Esophagus squamous epithelium (tissue), 5 donors: ENCODE measurements around the gene CCDC85C. TPM values are rescaled to one million over a fixed set of nuclear protein-coding genes. Genes with fewer than 3 reads are reported as not detected.

Source experiments
- DNase-seq: peaks from one replicate; lab custom pipeline; 2025; lab: John Stamatoyannopoulos, UW
- H3K27ac ChIP-seq, 4 donors: fragments of 200-600 bp; sonication (generic); one replicate each; pipeline ENCODE4 v1.5.1; 2016 to 2019; ENCODE audit warnings: mild to moderate bottlenecking in 1 of 4
- H3K27me3 ChIP-seq, 4 donors: fragments of 200-600 bp; sonication (generic); 1 replicate in 3 of 4; 2 replicates in 1 of 4; pipeline versions ENCODE4 v1.5.1 to v1.6.0; 2017 to 2021; ENCODE audit warnings: antibody characterized with exemption in 1 of 4
- H3K36me3 ChIP-seq, 3 donors: fragments of 200-600 bp; sonication (generic); one replicate each; pipeline ENCODE4 v1.5.1; 2016 to 2019
- H3K4me1 ChIP-seq, 3 donors: fragments of 200-600 bp; sonication (generic); one replicate each; pipeline ENCODE4 v1.5.1; 2017 to 2019
- H3K4me3 ChIP-seq, 4 donors: fragments of 200-600 bp; sonication (generic); 1 replicate in 3 of 4; 2 replicates in 1 of 4; pipeline ENCODE4 v1.5.1; 2016 to 2019; ENCODE audit warnings: mild to moderate bottlenecking in 2 of 4, moderate library complexity in 1 of 4
- H3K9me3 ChIP-seq, 3 donors: fragments of 200-600 bp; sonication (generic); one replicate each; pipeline ENCODE4 v1.5.1; 2016 to 2019
- POLR2A ChIP-seq, 4 donors: fragments of 450-650 bp; IDR thresholded peaks; one replicate each; pipeline ENCODE4 v1.6.1; 2017; ENCODE audit warnings: antibody characterized with exemption in 4 of 4, mild to moderate bottlenecking in 4 of 4, moderate library complexity in 3 of 4
- WGBS, 2 donors: methylation state at CpG; one replicate each; pipeline ENCODE4 v1.1.5; 2018; 5-methylcytosine and 5-hydroxymethylcytosine counted together
- intact Hi-C: fragments of 100-400 bp; cut with DNase I; formaldehyde crosslinking; loops from one replicate; pipeline ENCODE4 v1.15.0; 2022
- total RNA-seq, 4 donors: library from RNA; depleted of rRNA; stranded (reverse); fragments of >200 nt; gene quantifications; one replicate each; pipeline ENCODE4 v1.1.0, GENCODE V29; 2016
- TF ChIP-seq, protein P1 (sequence below), 6 experiments: fragments of 450-650 bp in 4 of 6; fragments of 200-600 bp in 2 of 6; sonication (generic) in 2 of 6; IDR thresholded peaks; one replicate each; pipeline ENCODE4 v1.5.1; 2016 to 2019; ENCODE audit warnings: antibody characterized with exemption in 6 of 6, mild to moderate bottlenecking in 4 of 6, moderate library complexity in 4 of 6
- donor health status: DM: yes; HTN: yes; CAD: no.

The CCDC85C gene
- total RNA-seq, 4 donors from 2014 or later: 23.4 to 52.0 (median 27.1) TPM

DNA sequence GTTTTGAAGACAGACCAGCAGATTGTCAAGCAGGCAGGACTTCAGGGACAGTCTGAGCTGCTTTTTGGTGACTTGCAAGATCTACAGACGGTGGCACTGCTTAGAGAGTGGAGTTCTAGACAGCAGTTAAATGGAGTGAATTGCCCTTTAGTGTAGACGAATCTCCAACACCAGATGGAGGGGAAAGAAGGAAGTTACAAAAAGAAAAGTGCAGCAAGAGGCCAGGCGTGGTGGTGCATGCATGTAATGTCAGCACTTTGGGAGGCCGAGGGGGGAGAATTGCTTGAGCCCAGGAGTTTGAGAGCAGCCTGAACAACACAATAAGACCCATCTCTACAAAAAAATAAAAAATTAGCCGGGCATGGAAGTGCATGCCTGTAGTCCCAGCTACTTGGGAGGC, 32.5 kb upstream of the CCDC85C start:
- no peaks in the 10 kb centered on the region for H3K9me3 ChIP-seq
- no peak overlapping the region for H3K4me3 ChIP-seq
- 63 to 74% methylated on average over 4 to 5 of the region's 5 CpGs for WGBS, 2 donors
- TF ChIP-seq, protein P1, sequence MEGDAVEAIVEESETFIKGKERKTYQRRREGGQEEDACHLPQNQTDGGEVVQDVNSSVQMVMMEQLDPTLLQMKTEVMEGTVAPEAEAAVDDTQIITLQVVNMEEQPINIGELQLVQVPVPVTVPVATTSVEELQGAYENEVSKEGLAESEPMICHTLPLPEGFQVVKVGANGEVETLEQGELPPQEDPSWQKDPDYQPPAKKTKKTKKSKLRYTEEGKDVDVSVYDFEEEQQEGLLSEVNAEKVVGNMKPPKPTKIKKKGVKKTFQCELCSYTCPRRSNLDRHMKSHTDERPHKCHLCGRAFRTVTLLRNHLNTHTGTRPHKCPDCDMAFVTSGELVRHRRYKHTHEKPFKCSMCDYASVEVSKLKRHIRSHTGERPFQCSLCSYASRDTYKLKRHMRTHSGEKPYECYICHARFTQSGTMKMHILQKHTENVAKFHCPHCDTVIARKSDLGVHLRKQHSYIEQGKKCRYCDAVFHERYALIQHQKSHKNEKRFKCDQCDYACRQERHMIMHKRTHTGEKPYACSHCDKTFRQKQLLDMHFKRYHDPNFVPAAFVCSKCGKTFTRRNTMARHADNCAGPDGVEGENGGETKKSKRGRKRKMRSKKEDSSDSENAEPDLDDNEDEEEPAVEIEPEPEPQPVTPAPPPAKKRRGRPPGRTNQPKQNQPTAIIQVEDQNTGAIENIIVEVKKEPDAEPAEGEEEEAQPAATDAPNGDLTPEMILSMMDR (IDR thresholded peaks at IDR 0.05): no peak
- TF ChIP-seq POLR2A (IDR thresholded peaks at IDR 0.05): no peak
- H3K36me3 ChIP-seq: no peaks in the 10 kb centered on the region
- H3K4me1 ChIP-seq: no peaks in the 10 kb centered on the region
- H3K27ac ChIP-seq: no peak overlapping the region
- H3K27me3 ChIP-seq: no peaks in the 10 kb centered on the region
- intact Hi-C loops: no loop called here
- DNase-seq: no peak

- no peaks in the 10 kb centered on the region for H3K9me3 ChIP-seq
- DNase-seq: no peak
- WGBS, 2 donors: 71 to 86% methylated on average over 4 to 6 of the region's 8 CpGs
- H3K27ac ChIP-seq: no peak overlapping the region
- no peaks in the 10 kb centered on the region for H3K27me3 ChIP-seq
- H3K4me1 ChIP-seq: no peaks in the 10 kb centered on the region
- no peak overlapping the region for H3K4me3 ChIP-seq
- no peaks in the 10 kb centered on the region for H3K36me3 ChIP-seq
- intact Hi-C loops: no loop called here
- TF ChIP-seq, protein P1 (IDR thresholded peaks at IDR 0.05): no peak
- no peak for TF ChIP-seq POLR2A (IDR thresholded peaks at IDR 0.05)
Measured at GRCh38 chr14:99635116-99635515, 31.1 kb upstream of the CCDC85C start.

GRCh38 chr14:99634443-99634842, 30.4 kb upstream of the CCDC85C start:
- Histone ChIP-seq H3K4me1 (no peaks in the 10 kb centered on the region), H3K4me3 (no peak overlapping the region), H3K27ac (no peak overlapping the region), H3K9me3 (no peaks in the 10 kb centered on the region), H3K36me3 (no peaks in the 10 kb centered on the region), H3K27me3 (no peaks in the 10 kb centered on the region)
- intact Hi-C loops: no loop called here
- no peak for DNase-seq
- no peak for TF ChIP-seq POLR2A (IDR thresholded peaks at IDR 0.05)
- TF ChIP-seq, protein P1 (IDR thresholded peaks at IDR 0.05): no peak
- 70 to 79% methylated on average over 9 to 10 of the region's 10 CpGs for WGBS, 2 donors

GRCh38 chr14:99633918-99634317, 29.9 kb upstream of the CCDC85C start:
- H3K4me1 ChIP-seq: peaks cover 0 to 4% (median 2%) of the 10 kb centered on the region in 3 donors
- intact Hi-C loops: no loop called here
- TF ChIP-seq, protein P1 (IDR thresholded peaks at IDR 0.05): no peak
- TF ChIP-seq POLR2A (IDR thresholded peaks at IDR 0.05): no peak
- 44 to 66% methylated on average over 4 to 5 of the region's 10 CpGs for WGBS, 2 donors
- H3K36me3 ChIP-seq: no peaks in the 10 kb centered on the region
- H3K27me3 ChIP-seq: no peaks in the 10 kb centered on the region
- no peak for DNase-seq
- H3K27ac ChIP-seq: no peak overlapping the region
- H3K9me3 ChIP-seq: no peaks in the 10 kb centered on the region
- H3K4me3 ChIP-seq: no peak overlapping the region

GRCh38 chr14:99633141-99633540, 29.1 kb upstream of the CCDC85C start:
- Histone ChIP-seq H3K9me3 (no peaks in the 10 kb centered on the region), H3K36me3 (no peaks in the 10 kb centered on the region), H3K27ac (no peak overlapping the region), H3K27me3 (no peaks in the 10 kb centered on the region), H3K4me3 (no peak overlapping the region), H3K4me1 (peaks cover 0 to 12% (median 7%) of the 10 kb centered on the region in 3 donors)
- intact Hi-C loops: no loop called here
- DNase-seq: no peak
- 83% methylated on average over 1 to 3 of the region's 3 CpGs for WGBS, 2 donors
- TF ChIP-seq POLR2A (IDR thresholded peaks at IDR 0.05): no peak
- TF ChIP-seq, protein P1 (IDR thresholded peaks at IDR 0.05): no peak
